Measurements from ENCODE around the gene CBX1. TPM values are rescaled to one million over a fixed set of nuclear protein-coding genes. Genes with fewer than 3 reads are reported as not detected.

Gene CBX1
- total and polyA plus RNA-seq, 2 of the 13 experiments (the other 11 are each of a cell fraction or from before 2014, with no cell fraction given): 17.8 to 108 TPM

DNA sequence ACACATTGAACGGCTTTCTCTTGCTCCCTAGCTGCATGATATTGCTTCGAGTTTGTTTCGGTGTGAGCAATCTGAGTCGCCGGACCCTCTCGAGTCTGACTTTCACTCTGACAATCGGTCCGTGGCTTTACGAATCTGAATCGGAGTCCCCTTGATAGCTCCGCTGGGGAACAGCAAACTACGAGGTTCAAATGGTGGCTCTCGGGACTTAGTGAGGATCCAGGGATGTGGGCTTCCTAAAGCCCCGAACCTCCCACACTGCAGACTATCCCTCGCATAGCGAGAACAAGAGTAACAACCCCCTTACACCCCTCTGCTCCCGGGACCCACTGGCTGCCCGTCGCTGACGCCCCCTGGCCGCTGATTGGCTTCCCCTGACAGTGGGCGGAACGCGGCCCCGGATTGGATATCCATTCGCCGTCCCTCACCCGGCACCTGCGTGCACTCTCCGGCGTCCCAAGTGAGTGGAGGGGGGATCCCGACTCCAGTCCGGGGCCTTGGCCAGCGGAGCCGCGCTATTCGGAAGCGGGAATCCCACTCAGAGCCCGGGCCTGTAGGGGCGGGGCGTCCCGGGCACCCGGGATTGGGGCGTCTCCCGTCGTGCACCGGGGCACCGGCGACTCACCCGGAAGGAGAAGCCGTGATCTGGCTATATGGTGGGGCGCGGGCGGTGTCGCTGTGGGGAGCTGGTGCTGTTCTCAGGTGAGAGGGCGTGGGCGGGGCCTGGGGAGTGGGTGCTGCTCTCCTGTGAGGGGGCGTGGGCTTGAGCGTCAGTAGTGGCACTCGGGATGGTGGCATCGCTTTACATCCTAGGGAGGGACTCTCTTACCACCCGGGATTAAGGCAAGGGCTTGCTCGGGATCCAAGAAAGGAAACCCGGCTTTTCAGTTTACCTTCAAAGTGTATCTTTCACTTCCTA, 6.1 kb upstream of the CBX1 start, which contains the start of gene SNX11 (continued):
- TF ChIP-seq, protein P1, sequence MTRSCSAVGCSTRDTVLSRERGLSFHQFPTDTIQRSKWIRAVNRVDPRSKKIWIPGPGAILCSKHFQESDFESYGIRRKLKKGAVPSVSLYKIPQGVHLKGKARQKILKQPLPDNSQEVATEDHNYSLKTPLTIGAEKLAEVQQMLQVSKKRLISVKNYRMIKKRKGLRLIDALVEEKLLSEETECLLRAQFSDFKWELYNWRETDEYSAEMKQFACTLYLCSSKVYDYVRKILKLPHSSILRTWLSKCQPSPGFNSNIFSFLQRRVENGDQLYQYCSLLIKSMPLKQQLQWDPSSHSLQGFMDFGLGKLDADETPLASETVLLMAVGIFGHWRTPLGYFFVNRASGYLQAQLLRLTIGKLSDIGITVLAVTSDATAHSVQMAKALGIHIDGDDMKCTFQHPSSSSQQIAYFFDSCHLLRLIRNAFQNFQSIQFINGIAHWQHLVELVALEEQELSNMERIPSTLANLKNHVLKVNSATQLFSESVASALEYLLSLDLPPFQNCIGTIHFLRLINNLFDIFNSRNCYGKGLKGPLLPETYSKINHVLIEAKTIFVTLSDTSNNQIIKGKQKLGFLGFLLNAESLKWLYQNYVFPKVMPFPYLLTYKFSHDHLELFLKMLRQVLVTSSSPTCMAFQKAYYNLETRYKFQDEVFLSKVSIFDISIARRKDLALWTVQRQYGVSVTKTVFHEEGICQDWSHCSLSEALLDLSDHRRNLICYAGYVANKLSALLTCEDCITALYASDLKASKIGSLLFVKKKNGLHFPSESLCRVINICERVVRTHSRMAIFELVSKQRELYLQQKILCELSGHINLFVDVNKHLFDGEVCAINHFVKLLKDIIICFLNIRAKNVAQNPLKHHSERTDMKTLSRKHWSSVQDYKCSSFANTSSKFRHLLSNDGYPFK (CRISPR knock-in tag; IDR thresholded peaks at IDR 0.05; ENCODE audit: borderline replicate concordance): peak; percentile 97
- peak; percentile 84 for TF ChIP-seq ATF7-NPFF (CRISPR knock-in tag; IDR thresholded peaks at IDR 0.05; ENCODE audit: low read depth)
- no peak for TF ChIP-seq SKI (IDR thresholded peaks at IDR 0.05; ENCODE audit: partially characterized antibody)
- no peak for TF ChIP-seq POLR2AphosphoS2 (IDR thresholded peaks at IDR 0.05; ENCODE audit: low read depth, low read length)
- no peak for TF ChIP-seq SP1 (IDR thresholded peaks at IDR 0.05)
- TF ChIP-seq SP1 (CRISPR knock-in tag; IDR thresholded peaks at IDR 0.05): no peak; the same call in none of the 2 replicates
- TF ChIP-seq ISX (CRISPR knock-in tag; conservative IDR thresholded peaks at IDR 0.05): no peak
- peak; percentile 6 for TF ChIP-seq JARID2 (CRISPR knock-in tag; IDR thresholded peaks at IDR 0.05; ENCODE audit: insufficient replicate concordance)
- TF ChIP-seq ZIK1 (CRISPR knock-in tag; IDR thresholded peaks at IDR 0.05; ENCODE audit: borderline replicate concordance, low read depth): no peak
- TF ChIP-seq AKAP8 (CRISPR knock-in tag; IDR thresholded peaks at IDR 0.05): no peak
- TF ChIP-seq, protein P2, sequence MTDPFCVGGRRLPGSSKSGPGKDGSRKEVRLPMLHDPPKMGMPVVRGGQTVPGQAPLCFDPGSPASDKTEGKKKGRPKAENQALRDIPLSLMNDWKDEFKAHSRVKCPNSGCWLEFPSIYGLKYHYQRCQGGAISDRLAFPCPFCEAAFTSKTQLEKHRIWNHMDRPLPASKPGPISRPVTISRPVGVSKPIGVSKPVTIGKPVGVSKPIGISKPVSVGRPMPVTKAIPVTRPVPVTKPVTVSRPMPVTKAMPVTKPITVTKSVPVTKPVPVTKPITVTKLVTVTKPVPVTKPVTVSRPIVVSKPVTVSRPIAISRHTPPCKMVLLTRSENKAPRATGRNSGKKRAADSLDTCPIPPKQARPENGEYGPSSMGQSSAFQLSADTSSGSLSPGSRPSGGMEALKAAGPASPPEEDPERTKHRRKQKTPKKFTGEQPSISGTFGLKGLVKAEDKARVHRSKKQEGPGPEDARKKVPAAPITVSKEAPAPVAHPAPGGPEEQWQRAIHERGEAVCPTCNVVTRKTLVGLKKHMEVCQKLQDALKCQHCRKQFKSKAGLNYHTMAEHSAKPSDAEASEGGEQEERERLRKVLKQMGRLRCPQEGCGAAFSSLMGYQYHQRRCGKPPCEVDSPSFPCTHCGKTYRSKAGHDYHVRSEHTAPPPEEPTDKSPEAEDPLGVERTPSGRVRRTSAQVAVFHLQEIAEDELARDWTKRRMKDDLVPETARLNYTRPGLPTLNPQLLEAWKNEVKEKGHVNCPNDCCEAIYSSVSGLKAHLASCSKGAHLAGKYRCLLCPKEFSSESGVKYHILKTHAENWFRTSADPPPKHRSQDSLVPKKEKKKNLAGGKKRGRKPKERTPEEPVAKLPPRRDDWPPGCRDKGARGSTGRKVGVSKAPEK (CRISPR knock-in tag; IDR thresholded peaks at IDR 0.05; ENCODE audit: borderline replicate concordance): 0 out of 2 replicates have a peak, but pooled peaks have one; percentile 26
- no peak for TF ChIP-seq ZNF33B (CRISPR knock-in tag; IDR thresholded peaks at IDR 0.05)
- TF ChIP-seq, protein P3, sequence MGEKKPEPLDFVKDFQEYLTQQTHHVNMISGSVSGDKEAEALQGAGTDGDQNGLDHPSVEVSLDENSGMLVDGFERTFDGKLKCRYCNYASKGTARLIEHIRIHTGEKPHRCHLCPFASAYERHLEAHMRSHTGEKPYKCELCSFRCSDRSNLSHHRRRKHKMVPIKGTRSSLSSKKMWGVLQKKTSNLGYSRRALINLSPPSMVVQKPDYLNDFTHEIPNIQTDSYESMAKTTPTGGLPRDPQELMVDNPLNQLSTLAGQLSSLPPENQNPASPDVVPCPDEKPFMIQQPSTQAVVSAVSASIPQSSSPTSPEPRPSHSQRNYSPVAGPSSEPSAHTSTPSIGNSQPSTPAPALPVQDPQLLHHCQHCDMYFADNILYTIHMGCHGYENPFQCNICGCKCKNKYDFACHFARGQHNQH (CRISPR knock-in tag; IDR thresholded peaks at IDR 0.05): peak; percentile 58; the same call in 1 of the 2 replicates
- peak; percentile 20; the same call in 1 of the 2 replicates for TF ChIP-seq RARA (CRISPR knock-in tag; IDR thresholded peaks at IDR 0.05)
- TF ChIP-seq ZNF382 (CRISPR knock-in tag; IDR thresholded peaks at IDR 0.05; ENCODE audit: borderline replicate concordance): no peak
- TF ChIP-seq, protein P4, sequence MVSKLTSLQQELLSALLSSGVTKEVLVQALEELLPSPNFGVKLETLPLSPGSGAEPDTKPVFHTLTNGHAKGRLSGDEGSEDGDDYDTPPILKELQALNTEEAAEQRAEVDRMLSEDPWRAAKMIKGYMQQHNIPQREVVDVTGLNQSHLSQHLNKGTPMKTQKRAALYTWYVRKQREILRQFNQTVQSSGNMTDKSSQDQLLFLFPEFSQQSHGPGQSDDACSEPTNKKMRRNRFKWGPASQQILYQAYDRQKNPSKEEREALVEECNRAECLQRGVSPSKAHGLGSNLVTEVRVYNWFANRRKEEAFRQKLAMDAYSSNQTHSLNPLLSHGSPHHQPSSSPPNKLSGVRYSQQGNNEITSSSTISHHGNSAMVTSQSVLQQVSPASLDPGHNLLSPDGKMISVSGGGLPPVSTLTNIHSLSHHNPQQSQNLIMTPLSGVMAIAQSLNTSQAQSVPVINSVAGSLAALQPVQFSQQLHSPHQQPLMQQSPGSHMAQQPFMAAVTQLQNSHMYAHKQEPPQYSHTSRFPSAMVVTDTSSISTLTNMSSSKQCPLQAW (CRISPR knock-in tag; IDR thresholded peaks at IDR 0.05): peak; percentile 98
- TF ChIP-seq ZNF614 (CRISPR knock-in tag; IDR thresholded peaks at IDR 0.05; ENCODE audit: borderline replicate concordance): peak; percentile 68; the same call in 1 of the 2 replicates
